Stomach (tissue), 9 donors: ENCODE measurements around the gene TYW1. TPM values are rescaled to one million over a fixed set of nuclear protein-coding genes. Genes with fewer than 3 reads are reported as not detected.
A peak's percentile ranks its signal among the peaks of the same experiment; 100 is the strongest.
"Not testable (repeated sequence)": the region's sequence is repeated elsewhere in the genome, so short reads cannot be mapped to it uniquely, and the experiment has no call there.

Experiments used
- DNase-seq, 2 donors: peaks; one replicate each; pipeline versions ENCODE4 v3.0.0 to v3.0.0-alpha.2; 2013 to 2019
- H3K27ac ChIP-seq, 5 donors: fragments of 200-600 bp in 4 of 5; sonication (generic) in 4 of 5; one replicate each; pipeline ENCODE4 v1.5.1; 2013 to 2019; ENCODE audit warnings: mild to moderate bottlenecking in 1 of 5, moderate library complexity in 1 of 5
- H3K27me3 ChIP-seq, 3 donors: fragments of 200-600 bp; sonication (generic); one replicate each; pipeline ENCODE4 v1.5.1; 2017 to 2019; ENCODE audit warnings: mixed run types in 1 of 3
- H3K36me3 ChIP-seq, 4 donors: fragments of 200-600 bp; sonication (generic); 1 replicate in 3 of 4; 2 replicates in 1 of 4; pipeline ENCODE4 v1.5.1; 2016 to 2019
- H3K4me1 ChIP-seq, 4 donors: fragments of 200-600 bp; sonication (generic); one replicate each; pipeline ENCODE4 v1.5.1; 2016 to 2019
- H3K4me3 ChIP-seq, 4 donors: fragments of 200-600 bp; sonication (generic) in 3 of 4; one replicate each; pipeline ENCODE4 v1.5.1; 2016 to 2019; ENCODE audit warnings: mild to moderate bottlenecking in 1 of 4
- H3K9me3 ChIP-seq, 4 donors: fragments of 200-600 bp; sonication (generic); one replicate each; pipeline ENCODE4 v1.5.1; 2016 to 2019
- EP300 ChIP-seq: sonication (generic); formaldehyde crosslinking; IDR thresholded peaks from one replicate; pipeline ENCODE4 v1.6.1; 2017; ENCODE audit warnings: antibody characterized with exemption
- POLR2A ChIP-seq, 4 donors: fragments of 450-650 bp; IDR thresholded peaks; one replicate each; pipeline ENCODE4 v1.6.1; 2016; ENCODE audit warnings: antibody characterized with exemption in 4 of 4, control low read depth in 2 of 4, mild to moderate bottlenecking in 1 of 4, moderate library complexity in 1 of 4
- POLR2AphosphoS5 ChIP-seq, 3 donors: sonication (generic); formaldehyde crosslinking; IDR thresholded peaks; one replicate each; pipeline ENCODE4 v1.6.1; 2016; ENCODE audit warnings: antibody characterized with exemption in 3 of 3
- WGBS, 5 donors: extraction: QIAGEN DNeasy Blood & Tissue Kit in 3 of 5; methylation state at CpG; one replicate each; pipeline versions ENCODE4 v1.1.5 to v1.1.7; 2013 to 2018; 5-methylcytosine and 5-hydroxymethylcytosine counted together
- intact Hi-C: fragments of 100-400 bp; cut with DNase I; formaldehyde crosslinking; loops from one replicate; pipeline ENCODE4 v1.15.1; 2023; ENCODE audit warnings: low total_unique reads
- polyA plus RNA-seq, 3 donors: library from polyadenylated mRNA; stranded (reverse); fragments of 200-250 nt; gene quantifications; one replicate each; pipeline ENCODE4 v1.2.3, GENCODE V29; 2013
- total RNA-seq, 5 donors: library from RNA; depleted of rRNA; stranded (reverse); fragments of >200 nt; gene quantifications; one replicate each; pipeline versions ENCODE4 v1.1.0 to v1.2.3, GENCODE V29; 2014 to 2016
- TF ChIP-seq, protein P1 (sequence below), 7 experiments: fragments of 450-650 bp in 4 of 7; fragments of 200-600 bp in 3 of 7; sonication (generic) in 3 of 7; IDR thresholded peaks; one replicate each; pipeline ENCODE4 v1.5.1; 2016 to 2019; ENCODE audit warnings: antibody characterized with exemption in 7 of 7, control low read depth in 2 of 7, mild to moderate bottlenecking in 1 of 7
- donor health status: healthy with polysubstance abuse.
- donor health status: Bipolar disorder and iron deficiency.
- donor health status: healthy.

Gene TYW1
- total and polyA plus RNA-seq, 8 donors: 5.2 to 74.7 (median 11.0) TPM

- Histone ChIP-seq H3K4me1 (peaks cover 0 to 13% (median 0%) of the 10 kb centered on the region in 4 donors), H3K36me3 (peaks cover 0 to 25% (median 8%) of the 10 kb centered on the region in 4 donors)
- H3K4me3 ChIP-seq, H3K27me3 ChIP-seq, intact Hi-C loops, H3K9me3 ChIP-seq, H3K27ac ChIP-seq: not testable (repeated sequence)
- DNase-seq: peak in 1 of 2 donors; percentile 56
- WGBS, 5 donors: 69 to 78% (median 72%) methylated on average over 11 of the region's 11 CpGs
These were observed 196.4 kb downstream of the TYW1 start for GRCh38 chr7:67192889-67193613.

- H3K9me3 ChIP-seq, H3K4me1 ChIP-seq, H3K27ac ChIP-seq, DNase-seq, H3K4me3 ChIP-seq, intact Hi-C loops, H3K27me3 ChIP-seq: not testable (repeated sequence)
- H3K36me3 ChIP-seq: peaks cover 0 to 40% (median 13%) of the 10 kb centered on the region in 4 donors
- 87 to 98% (median 93%) methylated on average over 2 of the region's 2 CpGs for WGBS, 5 donors
These were observed 199.5 kb downstream of the TYW1 start for GRCh38 chr7:67196176-67196575.

- H3K27ac ChIP-seq, H3K4me1 ChIP-seq, H3K4me3 ChIP-seq, DNase-seq, intact Hi-C loops, H3K27me3 ChIP-seq, H3K9me3 ChIP-seq: not testable (repeated sequence)
- peaks cover 0 to 56% (median 20%) of the 10 kb centered on the region in 4 donors for H3K36me3 ChIP-seq
- WGBS, 5 donors: 91 to 99% (median 94%) methylated on average over 8 to 9 of the region's 9 CpGs
These were observed 202.4 kb downstream of the TYW1 start for GRCh38 chr7:67198865-67199526.

DNA sequence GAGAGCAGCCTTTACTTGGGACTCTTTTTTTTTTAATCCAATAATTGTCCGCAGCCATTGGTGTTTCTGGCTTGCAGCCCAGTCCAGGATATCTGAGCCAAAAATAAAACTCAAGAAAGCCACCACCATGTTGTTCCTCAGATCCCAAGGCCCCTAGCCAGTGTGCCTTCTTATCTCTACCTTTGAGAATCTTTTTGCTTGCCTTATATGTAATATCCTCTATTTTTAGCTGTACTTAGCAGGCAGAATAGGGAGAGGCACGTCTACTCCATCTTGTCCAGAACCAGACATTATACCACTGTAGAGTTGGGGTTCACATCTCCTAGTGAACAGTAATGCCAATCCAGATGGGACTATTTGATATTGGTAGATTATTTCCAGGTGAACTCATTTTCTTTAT lies 209.1 kb downstream of the TYW1 start:
- H3K9me3 ChIP-seq, H3K4me1 ChIP-seq, DNase-seq, intact Hi-C loops, H3K27ac ChIP-seq, H3K27me3 ChIP-seq, H3K4me3 ChIP-seq: not testable (repeated sequence)
- WGBS, 5 donors: 76 to 89% (median 80%) methylated on average over 1 to 2 of the region's 2 CpGs
- peaks cover 0 to 47% (median 14%) of the 10 kb centered on the region in 4 donors for H3K36me3 ChIP-seq

DNA sequence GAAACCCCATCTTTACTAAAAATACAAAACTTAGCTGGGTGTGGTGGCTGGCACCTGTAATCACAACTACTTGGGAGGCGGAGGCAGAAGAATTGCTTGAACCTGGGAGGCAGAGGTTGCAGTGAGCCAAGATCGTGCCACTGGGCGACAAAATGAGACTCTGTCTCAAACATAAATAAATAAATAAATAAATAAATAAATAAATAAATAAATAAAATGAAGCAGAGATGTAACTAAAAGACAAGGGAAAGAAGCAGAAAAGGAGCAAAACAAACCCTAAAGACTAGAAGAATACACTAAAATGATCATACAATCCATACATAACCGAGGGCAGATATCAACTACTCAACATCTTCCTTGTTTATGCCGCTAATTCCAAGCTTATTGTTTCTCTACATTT lies 209.8 kb downstream of the TYW1 start:
- DNase-seq: no peak
- no peaks in the 10 kb centered on the region for H3K4me1 ChIP-seq
- no peaks in the 10 kb centered on the region for H3K9me3 ChIP-seq
- TF ChIP-seq POLR2AphosphoS5 (IDR thresholded peaks at IDR 0.05): no peak
- no peak for TF ChIP-seq POLR2A (IDR thresholded peaks at IDR 0.05)
- TF ChIP-seq, protein P1, sequence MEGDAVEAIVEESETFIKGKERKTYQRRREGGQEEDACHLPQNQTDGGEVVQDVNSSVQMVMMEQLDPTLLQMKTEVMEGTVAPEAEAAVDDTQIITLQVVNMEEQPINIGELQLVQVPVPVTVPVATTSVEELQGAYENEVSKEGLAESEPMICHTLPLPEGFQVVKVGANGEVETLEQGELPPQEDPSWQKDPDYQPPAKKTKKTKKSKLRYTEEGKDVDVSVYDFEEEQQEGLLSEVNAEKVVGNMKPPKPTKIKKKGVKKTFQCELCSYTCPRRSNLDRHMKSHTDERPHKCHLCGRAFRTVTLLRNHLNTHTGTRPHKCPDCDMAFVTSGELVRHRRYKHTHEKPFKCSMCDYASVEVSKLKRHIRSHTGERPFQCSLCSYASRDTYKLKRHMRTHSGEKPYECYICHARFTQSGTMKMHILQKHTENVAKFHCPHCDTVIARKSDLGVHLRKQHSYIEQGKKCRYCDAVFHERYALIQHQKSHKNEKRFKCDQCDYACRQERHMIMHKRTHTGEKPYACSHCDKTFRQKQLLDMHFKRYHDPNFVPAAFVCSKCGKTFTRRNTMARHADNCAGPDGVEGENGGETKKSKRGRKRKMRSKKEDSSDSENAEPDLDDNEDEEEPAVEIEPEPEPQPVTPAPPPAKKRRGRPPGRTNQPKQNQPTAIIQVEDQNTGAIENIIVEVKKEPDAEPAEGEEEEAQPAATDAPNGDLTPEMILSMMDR (IDR thresholded peaks at IDR 0.05): no peak
- TF ChIP-seq EP300: no peak
- H3K4me3 ChIP-seq: no peak overlapping the region
- intact Hi-C loops: no loop called here
- H3K27me3 ChIP-seq: no peaks in the 10 kb centered on the region
- 88 to 99% (median 97%) methylated on average over 5 of the region's 5 CpGs for WGBS, 5 donors
- H3K36me3 ChIP-seq: peaks cover 0 to 45% (median 14%) of the 10 kb centered on the region in 4 donors
- H3K27ac ChIP-seq: no peak overlapping the region

DNA sequence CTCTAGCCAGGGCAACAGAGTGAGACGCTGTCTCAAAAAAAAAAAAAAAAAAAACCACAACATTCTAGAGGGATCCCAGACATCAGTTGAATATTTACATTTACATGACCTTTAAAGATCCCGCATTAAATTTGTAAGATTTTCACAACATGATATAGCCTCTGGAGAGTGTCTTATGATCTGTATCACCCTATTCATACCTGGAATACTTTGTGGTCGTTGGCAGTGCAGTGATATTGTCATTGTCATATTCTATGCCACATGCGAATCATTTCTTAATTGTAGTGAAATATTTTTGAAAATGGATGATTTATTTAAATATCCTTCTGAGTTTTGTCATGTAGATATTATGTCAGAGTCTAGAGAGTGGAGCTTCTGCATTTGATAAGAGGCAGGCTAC lies 212.0 kb downstream of the TYW1 start:
- H3K9me3 ChIP-seq, H3K4me1 ChIP-seq, H3K4me3 ChIP-seq, DNase-seq, intact Hi-C loops, H3K27ac ChIP-seq, H3K27me3 ChIP-seq: not testable (repeated sequence)
- H3K36me3 ChIP-seq: peaks cover 0 to 37% (median 9%) of the 10 kb centered on the region in 4 donors
- WGBS, 5 donors: 83 to 93% (median 87%) methylated on average over 4 of the region's 4 CpGs

DNA sequence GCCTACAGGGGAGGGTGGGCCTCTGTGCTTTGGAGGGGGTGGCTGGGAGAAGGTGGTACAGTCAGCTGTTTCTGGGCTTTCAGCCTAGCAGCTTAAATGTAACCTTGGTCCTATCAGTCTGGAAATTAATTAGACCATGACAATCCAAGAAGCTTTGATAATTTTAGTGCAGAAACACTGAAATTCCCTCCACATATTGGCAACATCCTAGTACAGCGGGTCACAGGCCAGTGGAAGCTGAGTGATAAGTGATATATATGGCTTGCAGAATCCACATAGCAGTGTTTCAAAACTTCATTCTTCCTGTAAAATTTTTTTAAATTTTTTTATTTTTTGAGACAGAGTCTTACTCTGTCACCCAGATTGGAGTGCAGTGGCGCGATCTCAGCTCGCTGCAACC lies 212.6 kb downstream of the TYW1 start:
- Histone ChIP-seq H3K36me3 (peaks cover 0 to 31% (median 7%) of the 10 kb centered on the region in 4 donors), H3K27me3 (no peaks in the 10 kb centered on the region), H3K9me3 (no peaks in the 10 kb centered on the region), H3K27ac (no peak overlapping the region), H3K4me3 (no peak overlapping the region), H3K4me1 (no peaks in the 10 kb centered on the region)
- no peak for TF ChIP-seq EP300
- TF ChIP-seq, protein P1 (IDR thresholded peaks at IDR 0.05): no peak
- no peak for TF ChIP-seq POLR2A (IDR thresholded peaks at IDR 0.05)
- TF ChIP-seq POLR2AphosphoS5 (IDR thresholded peaks at IDR 0.05): no peak
- intact Hi-C loops: no loop called here
- no peak for DNase-seq
- WGBS, 5 donors: 95 to 100% (median 99%) methylated on average over 4 of the region's 4 CpGs
